Measurements from ENCODE around the gene RBM45. TPM values are rescaled to one million over a fixed set of nuclear protein-coding genes. Genes with fewer than 3 reads are reported as not detected.

The RBM45 gene
- total RNA-seq, 5 donors from 2014 or later (not counting 1 experiment from before 2014, with no cell fraction given) = 9.2 to 17.7 (median 15.6) TPM

DNA sequence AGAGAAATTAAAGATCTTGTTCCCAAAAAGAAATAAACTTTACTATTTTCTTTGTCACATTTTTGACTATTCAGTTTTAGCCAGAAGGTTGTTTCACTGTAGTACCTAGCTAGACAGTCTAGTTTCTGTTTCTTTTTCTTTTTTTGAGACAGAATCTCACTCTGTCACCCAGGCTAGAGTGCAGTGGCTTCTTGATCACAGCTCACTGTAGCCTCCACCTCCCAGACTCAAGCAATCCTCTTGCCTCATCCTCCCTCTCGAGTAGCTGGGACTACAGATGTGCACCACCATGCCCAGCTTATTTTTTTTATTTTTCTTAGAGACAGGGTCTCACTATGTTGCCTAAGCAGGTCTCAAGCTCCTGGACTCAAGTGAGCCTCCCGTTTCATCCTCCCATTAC is 2.2 kb downstream of the RBM45 start:
- no peak for DNase-seq
- H3K27me3 Mint-ChIP-seq = no peaks in the 10 kb centered on the region
- 69% methylated on average over 2 of the region's 2 CpGs for WGBS (ENCODE audit: insufficient coverage)
- ATAC-seq (replicated peaks in 1 of 4) = no peak
- Histone ChIP-seq H3K4me3 (ENCODE audit: control insufficient read depth in 1 of 2, extremely low read depth in 1 of 2, low read length in 1 of 2) (no peak overlapping the region), H3K9me3 (no peaks in the 10 kb centered on the region), H3K27me3 (replicated peaks in 1 of 2; ENCODE audit: control insufficient read depth in 2 of 2, extremely low read depth in 1 of 2, insufficient read depth in 2 of 2, low read length in 1 of 2) (no peaks in the 10 kb centered on the region), H3K36me3 (ENCODE audit: control insufficient read depth in 2 of 2, extremely low read depth in 1 of 2, insufficient read depth in 1 of 2, low read length in 1 of 2) (peaks cover 3 to 10% of the 10 kb centered on the region in 2 donors), H3K4me1 (ENCODE audit: control insufficient read depth in 1 of 2, extremely low read depth in 1 of 2, insufficient read depth in 2 of 2, low read length in 2 of 2) (peaks cover 2 to 14% of the 10 kb centered on the region in 2 experiments), H3K27ac (ENCODE audit: low read length) (no peak overlapping the region)
- CTCF ChIA-PET = interaction anchor here (0.7 to 1.1 kb wide), 3 partner anchors 14 to 300 kb away, joined by 3 to 4 read pairs (median 3); no protein-coding TSS in a partner anchor
- H3K27ac Mint-ChIP-seq = peak overlapping the region; percentile 14 to 52
- POLR2A ChIA-PET = interaction anchor here in 1 of 2 donors (0.6 kb wide), 1 partner anchor 316 kb away, joined by 3 read pairs; no protein-coding TSS in a partner anchor
- H3K9me3 Mint-ChIP-seq = no peaks in the 10 kb centered on the region
- H3K36me3 Mint-ChIP-seq = peaks cover 10% of the 10 kb centered on the region
- H3K4me1 Mint-ChIP-seq = peaks cover 45 to 49% (median 48%) of the 10 kb centered on the region in 3 donors
- H3K4me3 Mint-ChIP-seq = peak overlapping the region; percentile 37 to 95 (median 43)

DNA sequence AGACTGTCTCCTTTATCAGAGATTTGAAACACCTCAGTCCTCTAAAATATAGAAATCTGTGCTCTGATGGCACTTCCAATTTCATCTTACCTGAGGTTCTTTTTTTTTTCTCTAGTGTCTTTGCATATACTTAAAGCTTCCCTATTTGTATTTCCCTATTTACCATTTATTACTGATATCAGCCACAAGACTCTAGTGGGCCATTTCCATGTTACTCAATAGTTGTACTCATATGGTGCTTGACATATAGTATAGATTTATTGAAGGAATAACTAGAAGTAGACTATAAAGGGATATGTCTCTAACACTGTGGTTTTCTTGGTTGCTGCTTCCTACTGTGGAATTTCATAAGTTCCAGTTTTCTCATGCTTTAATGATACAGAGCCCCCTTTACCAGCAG is 3.0 kb downstream of the RBM45 start:
- Mint-ChIP-seq H3K4me3 (no peak overlapping the region), H3K27ac (no peak overlapping the region), H3K9me3 (no peaks in the 10 kb centered on the region), H3K27me3 (no peaks in the 10 kb centered on the region), H3K4me1 (peaks cover 50 to 54% (median 51%) of the 10 kb centered on the region in 3 donors), H3K36me3 (peaks cover 15% of the 10 kb centered on the region)
- Histone ChIP-seq H3K4me1 (ENCODE audit: control insufficient read depth in 1 of 2, extremely low read depth in 1 of 2, insufficient read depth in 2 of 2, low read length in 2 of 2) (peaks cover 2 to 14% of the 10 kb centered on the region in 2 experiments), H3K36me3 (ENCODE audit: control insufficient read depth in 2 of 2, extremely low read depth in 1 of 2, insufficient read depth in 1 of 2, low read length in 1 of 2) (peaks cover 3 to 14% of the 10 kb centered on the region in 2 donors), H3K4me3 (ENCODE audit: control insufficient read depth in 1 of 2, extremely low read depth in 1 of 2, low read length in 1 of 2) (no peak overlapping the region), H3K27me3 (replicated peaks in 1 of 2; ENCODE audit: control insufficient read depth in 2 of 2, extremely low read depth in 1 of 2, insufficient read depth in 2 of 2, low read length in 1 of 2) (no peaks in the 10 kb centered on the region), H3K9me3 (no peaks in the 10 kb centered on the region), H3K27ac (ENCODE audit: low read length) (no peak overlapping the region)
- POLR2A ChIA-PET = no interaction called here
- ATAC-seq (replicated peaks in 1 of 4) (no peak), DNase-seq (no peak)
- CTCF ChIA-PET = interaction anchor here (0.6 to 0.9 kb wide), 2 partner anchors 37 to 704 kb away, joined by 3 read pairs; no protein-coding TSS in a partner anchor

DNA sequence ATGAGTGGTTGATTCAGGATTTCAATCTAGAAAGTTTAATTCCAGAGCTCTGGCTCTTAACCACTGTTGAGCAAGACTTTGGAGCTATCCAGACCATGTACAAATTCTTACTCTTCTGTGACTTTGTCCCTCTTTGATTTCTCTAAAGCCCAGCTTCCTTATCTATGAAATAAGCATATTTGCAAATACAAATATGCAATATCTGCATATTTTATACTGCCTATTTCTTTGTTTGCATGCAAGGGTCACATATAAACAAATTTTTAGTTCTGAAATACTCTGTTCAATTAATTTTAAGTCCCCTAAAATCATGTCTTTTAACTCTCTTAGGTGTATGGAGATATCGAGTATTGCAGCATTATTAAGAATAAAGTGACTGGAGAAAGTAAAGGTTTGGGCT is 5.5 kb downstream of the RBM45 start:
- Mint-ChIP-seq H3K4me3 (no peak overlapping the region), H3K9me3 (no peaks in the 10 kb centered on the region), H3K4me1 (peaks cover 37 to 47% (median 38%) of the 10 kb centered on the region in 3 donors), H3K36me3 (peaks cover 34% of the 10 kb centered on the region), H3K27me3 (no peaks in the 10 kb centered on the region), H3K27ac (no peak overlapping the region)
- DNase-seq (no peak), ATAC-seq (replicated peaks in 1 of 4) (no peak)
- CTCF ChIA-PET = interaction anchor here in 1 of 2 donors (0.5 kb wide), 1 partner anchor 194 kb away, joined by 3 read pairs; no protein-coding TSS in a partner anchor
- no CpG with 5 or more reads among the region's 1 CpG for WGBS (ENCODE audit: insufficient coverage)
- H3K9me3 ChIP-seq = no peaks in the 10 kb centered on the region
- no peak overlapping the region for H3K27ac ChIP-seq (ENCODE audit: low read length)
- POLR2A ChIA-PET = interaction anchor here in 1 of 2 donors (0.5 to 1.1 kb wide), 2 partner anchors 11 to 488 kb away, joined by 4 to 13 read pairs; no protein-coding TSS in a partner anchor
- peaks cover 2 to 4% of the 10 kb centered on the region in 2 experiments for H3K4me1 ChIP-seq (ENCODE audit: control insufficient read depth in 1 of 2, extremely low read depth in 1 of 2, insufficient read depth in 2 of 2, low read length in 2 of 2)
- H3K27me3 ChIP-seq (replicated peaks in 1 of 2; ENCODE audit: control insufficient read depth in 2 of 2, extremely low read depth in 1 of 2, insufficient read depth in 2 of 2, low read length in 1 of 2) = no peaks in the 10 kb centered on the region
- H3K36me3 ChIP-seq (ENCODE audit: control insufficient read depth in 2 of 2, extremely low read depth in 1 of 2, insufficient read depth in 1 of 2, low read length in 1 of 2) = peaks cover 3 to 24% of the 10 kb centered on the region in 2 donors
- no peak overlapping the region for H3K4me3 ChIP-seq (ENCODE audit: control insufficient read depth in 1 of 2, extremely low read depth in 1 of 2, low read length in 1 of 2)

DNA sequence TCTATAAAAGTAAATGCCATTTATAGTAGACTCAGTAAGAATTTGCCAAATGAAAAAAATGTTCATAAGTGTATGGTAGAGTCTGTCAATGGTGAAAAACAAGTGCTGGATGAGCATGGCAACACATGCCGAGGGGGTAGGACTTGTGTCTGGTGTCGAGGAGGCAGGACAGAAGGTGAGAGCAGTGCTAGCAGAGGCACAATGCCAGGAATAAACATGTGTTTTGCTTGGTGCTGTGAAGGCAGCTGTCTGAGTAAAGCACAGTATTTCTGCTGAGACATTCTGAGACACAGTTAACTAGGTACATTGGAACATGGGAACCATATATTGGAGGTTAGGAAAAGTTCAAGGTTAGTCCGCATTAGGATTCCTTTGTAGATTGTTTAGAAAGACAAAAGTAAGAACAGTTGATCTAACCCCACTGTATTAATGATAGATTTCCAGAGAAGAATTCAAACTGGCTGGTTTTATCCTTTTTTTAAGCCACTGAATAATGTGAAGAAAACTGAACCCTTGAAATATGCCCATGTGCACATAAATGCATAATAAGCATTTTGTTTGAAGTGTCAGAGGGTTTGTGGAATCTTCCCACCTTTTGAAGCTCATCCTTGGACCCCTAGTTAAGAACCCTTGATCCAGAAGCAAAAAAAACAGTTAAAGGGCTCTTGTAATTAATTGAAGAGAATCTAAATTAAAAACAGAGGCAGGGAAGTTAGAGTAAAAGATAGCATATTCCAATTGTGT is 7.1 kb downstream of the RBM45 start:
- no peak overlapping the region for H3K27ac Mint-ChIP-seq
- no peak overlapping the region for H3K27ac ChIP-seq (ENCODE audit: low read length)
- H3K27me3 Mint-ChIP-seq = no peaks in the 10 kb centered on the region
- no peak overlapping the region for H3K4me3 ChIP-seq (ENCODE audit: control insufficient read depth in 1 of 2, extremely low read depth in 1 of 2, low read length in 1 of 2)
- no peaks in the 10 kb centered on the region for H3K4me1 ChIP-seq (ENCODE audit: control insufficient read depth in 1 of 2, extremely low read depth in 1 of 2, insufficient read depth in 2 of 2, low read length in 2 of 2)
- no peaks in the 10 kb centered on the region for H3K9me3 ChIP-seq
- ChIA-PET POLR2A (no interaction called here), CTCF (interaction anchor here (0.6 to 1.0 kb wide), 4 partner anchors 8 to 349 kb away, joined by 3 to 5 read pairs (median 3); partner anchors contain the start of gene RBM45 (in 1 of the 2))
- ATAC-seq (replicated peaks in 1 of 4) (no peak), DNase-seq (no peak)
- H3K9me3 Mint-ChIP-seq = no peaks in the 10 kb centered on the region
- no peaks in the 10 kb centered on the region for H3K27me3 ChIP-seq (replicated peaks in 1 of 2; ENCODE audit: control insufficient read depth in 2 of 2, extremely low read depth in 1 of 2, insufficient read depth in 2 of 2, low read length in 1 of 2)
- no peak overlapping the region for H3K4me3 Mint-ChIP-seq
- 96% methylated on average over 2 of the region's 3 CpGs for WGBS (ENCODE audit: insufficient coverage)
- peaks cover 46% of the 10 kb centered on the region for H3K36me3 Mint-ChIP-seq
- H3K36me3 ChIP-seq (ENCODE audit: control insufficient read depth in 2 of 2, extremely low read depth in 1 of 2, insufficient read depth in 1 of 2, low read length in 1 of 2) = peaks cover 3 to 37% of the 10 kb centered on the region in 2 donors
- peaks cover 24 to 33% (median 25%) of the 10 kb centered on the region in 3 donors for H3K4me1 Mint-ChIP-seq

DNA sequence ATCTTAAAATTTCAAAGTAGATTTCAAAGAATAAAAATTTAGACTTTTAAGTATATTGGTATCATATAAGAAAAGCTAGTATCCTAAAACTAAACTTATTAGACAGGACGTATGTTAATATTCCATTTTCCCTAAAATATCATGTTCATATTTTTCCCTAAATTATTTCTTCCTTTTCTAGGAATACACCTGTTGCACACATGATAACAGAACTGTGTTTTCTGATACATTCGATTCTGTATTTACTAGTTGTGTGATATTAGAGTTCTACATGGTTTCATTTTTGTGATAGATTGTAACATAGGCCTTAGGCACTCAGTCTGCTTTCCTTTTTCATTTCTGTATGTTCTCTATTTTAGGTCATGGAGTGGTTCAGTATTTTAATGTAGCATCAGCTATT is 10.9 kb downstream of the RBM45 start:
- Histone ChIP-seq H3K4me1 (ENCODE audit: control insufficient read depth in 1 of 2, extremely low read depth in 1 of 2, insufficient read depth in 2 of 2, low read length in 2 of 2) (no peaks in the 10 kb centered on the region), H3K27ac (ENCODE audit: low read length) (no peak overlapping the region), H3K36me3 (ENCODE audit: control insufficient read depth in 2 of 2, extremely low read depth in 1 of 2, insufficient read depth in 1 of 2, low read length in 1 of 2) (peaks cover 0 to 49% of the 10 kb centered on the region in 2 donors), H3K4me3 (ENCODE audit: control insufficient read depth in 1 of 2, extremely low read depth in 1 of 2, low read length in 1 of 2) (no peak overlapping the region), H3K27me3 (replicated peaks in 1 of 2; ENCODE audit: control insufficient read depth in 2 of 2, extremely low read depth in 1 of 2, insufficient read depth in 2 of 2, low read length in 1 of 2) (no peaks in the 10 kb centered on the region), H3K9me3 (no peaks in the 10 kb centered on the region)
- H3K4me3 Mint-ChIP-seq = no peak overlapping the region
- WGBS (ENCODE audit: insufficient coverage) = no CpG with 5 or more reads among the region's 2 CpGs
- peaks cover 5 to 14% (median 12%) of the 10 kb centered on the region in 3 donors for H3K4me1 Mint-ChIP-seq
- H3K27me3 Mint-ChIP-seq = no peaks in the 10 kb centered on the region
- H3K27ac Mint-ChIP-seq = no peak overlapping the region
- DNase-seq = no peak
- no peak for ATAC-seq (replicated peaks in 1 of 4)
- CTCF ChIA-PET = interaction anchor here (1.2 to 2.0 kb wide), 3 partner anchors 9 to 11 kb away, joined by 4 to 10 read pairs (median 5); partner anchors contain the start of gene RBM45 (in 1 of the 2)
- POLR2A ChIA-PET = no interaction called here
- no peaks in the 10 kb centered on the region for H3K9me3 Mint-ChIP-seq
- H3K36me3 Mint-ChIP-seq = peaks cover 52% of the 10 kb centered on the region

DNA sequence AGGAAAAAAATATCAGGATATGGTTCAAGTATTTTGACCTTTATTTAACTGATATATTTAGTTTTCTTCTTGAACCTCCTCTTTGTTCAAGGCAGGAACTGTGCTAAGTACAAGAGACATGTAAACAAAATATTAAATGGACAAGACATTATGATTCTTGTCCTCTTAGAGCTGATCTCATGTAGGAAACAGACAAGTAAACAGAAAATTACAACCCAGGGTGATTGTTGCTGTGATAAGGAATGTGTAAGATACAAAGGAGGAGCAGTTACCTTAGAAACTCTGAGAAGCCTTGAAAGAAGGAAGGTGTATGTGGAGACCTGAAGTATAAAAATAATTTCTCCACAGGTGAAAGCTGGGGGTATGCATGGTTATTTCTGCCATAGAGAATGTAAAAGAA is 12.9 kb downstream of the RBM45 start:
- ChIA-PET CTCF (interaction anchor here (0.7 to 2.0 kb wide), 2 partner anchors 9 to 12 kb away, joined by 3 to 5 read pairs; no protein-coding TSS in a partner anchor), POLR2A (interaction anchor here in 1 of 2 donors (1.5 kb wide), 1 partner anchor 13 kb away, joined by 5 read pairs; no protein-coding TSS in a partner anchor)
- Histone ChIP-seq H3K27ac (ENCODE audit: low read length) (no peak overlapping the region), H3K27me3 (replicated peaks in 1 of 2; ENCODE audit: control insufficient read depth in 2 of 2, extremely low read depth in 1 of 2, insufficient read depth in 2 of 2, low read length in 1 of 2) (no peaks in the 10 kb centered on the region), H3K36me3 (ENCODE audit: control insufficient read depth in 2 of 2, extremely low read depth in 1 of 2, insufficient read depth in 1 of 2, low read length in 1 of 2) (peaks cover 0 to 52% of the 10 kb centered on the region in 2 donors), H3K4me3 (ENCODE audit: control insufficient read depth in 1 of 2, extremely low read depth in 1 of 2, low read length in 1 of 2) (no peak overlapping the region), H3K9me3 (no peaks in the 10 kb centered on the region), H3K4me1 (ENCODE audit: control insufficient read depth in 1 of 2, extremely low read depth in 1 of 2, insufficient read depth in 2 of 2, low read length in 2 of 2) (no peaks in the 10 kb centered on the region)
- Mint-ChIP-seq H3K4me1 (peaks cover 0 to 5% (median 0%) of the 10 kb centered on the region in 3 donors), H3K4me3 (no peak overlapping the region), H3K27ac (no peak overlapping the region), H3K9me3 (no peaks in the 10 kb centered on the region), H3K36me3 (peaks cover 50% of the 10 kb centered on the region), H3K27me3 (no peaks in the 10 kb centered on the region)
- DNase-seq = no peak
- ATAC-seq (replicated peaks in 1 of 4) = no peak
